B cell (primary cell): ENCODE results near the gene TNKS1BP1. TPM values are rescaled to one million over a fixed set of nuclear protein-coding genes. Genes with fewer than 3 reads are reported as not detected.

ENCODE experiments used
- ATAC-seq: fragments of 200-7000 bp; cut with Tn5 transposase; one replicate; pipeline ENCODE4 v1.10.0; 2021; ENCODE audit warnings: low read depth, mild to moderate bottlenecking, moderate number of reproducible peaks, moderate library complexity
- CTCF ChIA-PET: fragments of 350-600 bp; sonication (Branson Sonifier 250); formaldehyde crosslinking; loops from one replicate; lab custom pipeline; 2021; ENCODE audit warnings: antibody characterized with exemption, inconsistent platforms; lab: Charles Lee
- POLR2A ChIA-PET: fragments of 350-600 bp; sonication (Branson Sonifier 250); formaldehyde crosslinking; loops from one replicate; lab custom pipeline; 2021; ENCODE audit warnings: antibody characterized with exemption; lab: Charles Lee
- DNase-seq: peaks from one replicate; pipeline ENCODE4 v3.0.0; 2013
- H2AFZ ChIP-seq: 2 replicates; pipeline ENCODE4 v1.6.1; 2012; ENCODE audit warnings: mild to moderate bottlenecking, low read depth, low read length; ENCODE audit not compliant: insufficient read depth, poor library complexity, severe bottlenecking
- H3K27ac ChIP-seq, 2 donors: 1 replicate in 1 of 2; 2 replicates in 1 of 2; pipeline ENCODE4 v1.5.1; 2012 to 2013; ENCODE audit warnings: low read length in 2 of 2, mild to moderate bottlenecking in 2 of 2, moderate library complexity in 1 of 2
- H3K27me3 ChIP-seq, 4 experiments: fragments of 200-600 bp in 1 of 4; sonication (generic) in 1 of 4; replicated peaks in 1 of 4; 1 replicate in 2 of 4; 2 replicates in 2 of 4; pipeline versions ENCODE4 v1.6.1 to v1.7.0; 2013 to 2016; ENCODE audit warnings: low read length in 3 of 4, mild to moderate bottlenecking in 2 of 4, mixed read lengths in 1 of 4, moderate library complexity in 1 of 4; ENCODE audit not compliant: insufficient read depth in 4 of 4, control insufficient read depth in 3 of 4; ENCODE audit errors: control extremely low read depth in 1 of 4
- H3K36me3 ChIP-seq, 2 experiments: replicated peaks in 1 of 2; 1 replicate in 1 of 2; 2 replicates in 1 of 2; pipeline versions ENCODE4 v1.6.1 to v1.7.1; 2013; ENCODE audit warnings: low read length in 1 of 2; ENCODE audit not compliant: insufficient read depth in 2 of 2, control insufficient read depth in 1 of 2; ENCODE audit errors: control extremely low read depth in 1 of 2, extremely low read depth in 1 of 2
- H3K4me1 ChIP-seq, 2 donors: fragments of 200-600 bp in 1 of 2; sonication (generic) in 1 of 2; 1 replicate in 1 of 2; 2 replicates in 1 of 2; pipeline versions ENCODE4 v1.5.1 to v1.6.1; 2013 to 2017; ENCODE audit warnings: low read length in 2 of 2; ENCODE audit not compliant: control insufficient read depth in 2 of 2, insufficient read depth in 2 of 2
- H3K4me2 ChIP-seq: replicated peaks from 2 replicates; pipeline ENCODE3; 2012; ENCODE audit warnings: mild to moderate bottlenecking, low read depth, low read length; ENCODE audit not compliant: poor library complexity, severe bottlenecking
- H3K4me3 ChIP-seq, 5 experiments: fragments of 200-600 bp in 1 of 5; sonication (generic) in 1 of 5; 1 replicate in 3 of 5; 2 replicates in 2 of 5; pipeline versions ENCODE4 v1.5.1 to v1.7.0; 2011 to 2016; ENCODE audit warnings: low read length in 4 of 5, mild to moderate bottlenecking in 4 of 5, low read depth in 2 of 5, control low read depth in 1 of 5, moderate library complexity in 1 of 5; ENCODE audit not compliant: insufficient read depth in 1 of 5; ENCODE audit errors: control extremely low read depth in 1 of 5, extremely low read depth in 1 of 5
- H3K79me2 ChIP-seq: fragments of 200-600 bp; sonication (generic); one replicate; pipeline ENCODE4 v1.6.0; 2016; ENCODE audit warnings: low read length; ENCODE audit not compliant: control insufficient read depth, insufficient read depth
- H3K9ac ChIP-seq: fragments of 200-600 bp; sonication (generic); 2 replicates; pipeline ENCODE4 v1.6.1; 2017; ENCODE audit warnings: mild to moderate bottlenecking, low read length, moderate library complexity
- H3K9me3 ChIP-seq, 3 donors: one replicate each; pipeline versions ENCODE4 v1.6.1 to v1.7.1; 2013; ENCODE audit warnings: low read length in 2 of 3; ENCODE audit not compliant: control insufficient read depth in 2 of 3, insufficient read depth in 1 of 3; ENCODE audit errors: control extremely low read depth in 1 of 3
- H4K20me1 ChIP-seq: 2 replicates; pipeline ENCODE4 v1.6.0; 2012; ENCODE audit warnings: mild to moderate bottlenecking, low read length; ENCODE audit not compliant: insufficient read depth, control insufficient read depth, poor library complexity, severe bottlenecking
- H3K27ac Mint-ChIP-seq: one replicate; pipeline ENCODE4 v1.8.0; 2021; ENCODE audit warnings: mixed read lengths
- H3K27me3 Mint-ChIP-seq: one replicate; pipeline ENCODE4 v1.8.0; 2021; ENCODE audit warnings: mixed read lengths
- H3K4me1 Mint-ChIP-seq: one replicate; pipeline ENCODE4 v1.8.0; 2021; ENCODE audit warnings: mixed read lengths
- H3K4me3 Mint-ChIP-seq: one replicate; pipeline ENCODE4 v1.8.0; 2021; ENCODE audit warnings: mixed read lengths
- H3K9me3 Mint-ChIP-seq: one replicate; pipeline ENCODE4 v1.8.0; 2022; ENCODE audit warnings: mixed read lengths; ENCODE audit not compliant: insufficient read depth
- CTCF ChIP-seq: fragments of 200-600 bp; IDR thresholded peaks from one replicate; pipeline ENCODE4 v1.8.0; 2022; ENCODE audit warnings: antibody characterized with exemption, mild to moderate bottlenecking
- EZH2 ChIP-seq: IDR thresholded peaks from 2 replicates; pipeline ENCODE4 v1.6.1; 2012; ENCODE audit warnings: borderline replicate concordance, low read depth, mild to moderate bottlenecking, moderate library complexity, low read length; ENCODE audit not compliant: insufficient read depth, poor library complexity, severe bottlenecking
- WGBS: methylation state at CpG from one replicate; pipeline ENCODE4 v1.1.5; 2013; ENCODE audit warnings: missing lambda C conversion rate; ENCODE audit not compliant: insufficient coverage; 5-methylcytosine and 5-hydroxymethylcytosine counted together
- intact Hi-C: fragments of 100-400 bp; cut with micrococcal nuclease; formaldehyde crosslinking; loops from one replicate; pipeline ENCODE4 v1.10.0; 2022
- polyA plus RNA-seq: library from polyadenylated mRNA; depleted of rRNA; stranded (reverse); fragments of >200 nt; gene quantifications from 2 replicates; pipeline ENCODE4 v1.2.3, GENCODE V29; 2012
- total RNA-seq, 2 donors: library from RNA; stranded (reverse); fragments of 120-200 nt in 1 of 2; gene quantifications; 1 replicate in 1 of 2; 2 replicates in 1 of 2; pipeline versions ENCODE4 v1.2.3 to v1.2.4, GENCODE V29; 2013 to 2022

The TNKS1BP1 gene
- total and polyA plus RNA-seq, 2 donors (not counting 1 experiment from before 2014, with no cell fraction given) = 2.2 to 12.2 TPM

GRCh38 chr11:57255618-57256017 lies 69.1 kb downstream of the TNKS1BP1 start:
- DNase-seq = no peak
- intact Hi-C loops = no loop called here
- POLR2A ChIA-PET = no interaction called here
- no peak for ATAC-seq
- Mint-ChIP-seq H3K9me3 (peaks cover 9% of the 10 kb centered on the region), H3K4me1 (no peaks in the 10 kb centered on the region), H3K27me3 (peaks cover 42% of the 10 kb centered on the region), H3K4me3 (no peak overlapping the region), H3K27ac (no peak overlapping the region)
- Histone ChIP-seq H3K36me3 (no peaks in the 10 kb centered on the region), H3K4me2 (no peak overlapping the region), H3K27ac (no peak overlapping the region), H2AFZ (no peak overlapping the region), H3K27me3 (peaks cover 0 to 25% (median 5%) of the 10 kb centered on the region in 4 experiments), H3K9ac (no peak overlapping the region), H3K79me2 (no peaks in the 10 kb centered on the region), H3K4me3 (no peak overlapping the region), H4K20me1 (no peaks in the 10 kb centered on the region), H3K9me3 (peaks cover 0 to 4% (median 0%) of the 10 kb centered on the region in 3 donors), H3K4me1 (no peaks in the 10 kb centered on the region)
- CTCF ChIA-PET = no interaction called here
- no CpG with 5 or more reads among the region's 1 CpG for WGBS
- TF ChIP-seq EZH2 = no peak
- no peak for TF ChIP-seq CTCF

GRCh38 chr11:57254631-57255030 lies 70.1 kb downstream of the TNKS1BP1 start:
- no peak for TF ChIP-seq EZH2
- no peak for TF ChIP-seq CTCF
- no peak for DNase-seq
- no peaks in the 10 kb centered on the region for H3K4me1 Mint-ChIP-seq
- H3K79me2 ChIP-seq = no peaks in the 10 kb centered on the region
- ChIA-PET CTCF (no interaction called here), POLR2A (no interaction called here)
- ATAC-seq = no peak
- H3K4me3 Mint-ChIP-seq = no peak overlapping the region
- no peak overlapping the region for H3K27ac Mint-ChIP-seq
- H3K4me2 ChIP-seq = no peak overlapping the region
- H3K9ac ChIP-seq = no peak overlapping the region
- no peaks in the 10 kb centered on the region for H3K36me3 ChIP-seq
- intact Hi-C loops = no loop called here
- no peak overlapping the region for H3K4me3 ChIP-seq
- peaks cover 42% of the 10 kb centered on the region for H3K27me3 Mint-ChIP-seq
- peaks cover 0 to 4% (median 0%) of the 10 kb centered on the region in 3 donors for H3K9me3 ChIP-seq
- H2AFZ ChIP-seq = no peak overlapping the region
- peaks cover 9% of the 10 kb centered on the region for H3K9me3 Mint-ChIP-seq
- H4K20me1 ChIP-seq = no peaks in the 10 kb centered on the region
- H3K27ac ChIP-seq = no peak overlapping the region
- peaks cover 0 to 26% (median 5%) of the 10 kb centered on the region in 4 experiments for H3K27me3 ChIP-seq
- H3K4me1 ChIP-seq = no peaks in the 10 kb centered on the region
